Activated gamma-delta T cell (primary cell): ENCODE results near the gene MIGA1.
A peak's percentile ranks its signal among the peaks of the same experiment; 100 is the strongest.
"Not testable (repeated sequence)": the region's sequence is repeated elsewhere in the genome, so short reads cannot be mapped to it uniquely, and the experiment has no call there.

ENCODE experiments used
- DNase-seq: peaks from one replicate; lab custom pipeline; 2025; lab: John Stamatoyannopoulos, UW
- total RNA-seq, 2 donors: gene quantifications; one replicate each; lab custom pipeline; 2026; lab: John Stamatoyannopoulos, UW

MIGA1 gene
- total RNA-seq: 40.4 to 47.8 reads per million in 2 donors

DNA sequence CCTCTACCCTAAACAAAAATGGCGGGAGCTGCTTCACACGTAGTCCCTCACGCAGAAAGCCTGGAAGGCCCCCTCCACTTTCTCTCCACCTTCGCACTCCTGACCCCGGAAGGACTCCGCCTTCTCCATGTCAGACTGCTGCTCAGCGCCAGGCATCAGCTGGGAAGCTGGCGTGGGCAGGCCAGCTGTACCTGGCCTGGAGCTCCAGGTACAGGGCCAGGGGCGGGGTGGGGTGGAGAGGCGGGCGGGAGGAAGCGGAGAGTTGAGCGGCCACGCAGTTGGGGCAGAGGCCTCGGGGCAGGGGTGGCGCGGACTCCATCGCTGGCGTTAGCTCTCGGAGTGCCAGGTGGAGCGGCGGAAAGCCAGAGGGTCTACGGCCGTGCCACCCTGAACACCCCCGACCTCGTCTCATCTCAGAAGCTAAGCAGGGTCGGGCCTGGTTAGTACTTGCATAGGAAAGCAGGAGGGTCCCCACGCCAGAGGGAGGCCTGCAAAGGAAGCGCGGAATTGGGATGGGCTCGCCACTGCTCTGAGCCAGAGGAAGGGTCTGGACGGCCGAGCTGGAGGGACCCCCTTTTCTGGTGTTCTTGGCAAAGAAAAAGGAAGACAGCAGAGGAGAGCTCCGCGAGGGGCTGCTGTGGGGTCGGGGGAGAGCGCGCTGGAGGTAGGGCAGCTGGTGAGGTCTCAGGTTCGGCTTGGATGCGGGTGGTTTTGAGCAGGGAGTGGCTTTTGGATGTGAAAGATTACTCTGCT, at the start of gene MIGA1:
Gene MIGA1 (plus strand): TSS at position 121 of the 753 bp plus-strand sequence. CDS start 3,604 bp downstream, outside the sequence.
- DNase-seq: peak; percentile 29

- no peak for DNase-seq
Measured at GRCh38 chr1:77732090-77732489, 47.4 kb upstream of the MIGA1 start.

GRCh38 chr1:77739235-77739634, 40.2 kb upstream of the MIGA1 start:
- no peak for DNase-seq

GRCh38 chr1:77741316-77741715, 38.1 kb upstream of the MIGA1 start:
- no peak for DNase-seq

GRCh38 chr1:77742011-77742555, 37.4 kb upstream of the MIGA1 start:
- DNase-seq: no peak

DNA sequence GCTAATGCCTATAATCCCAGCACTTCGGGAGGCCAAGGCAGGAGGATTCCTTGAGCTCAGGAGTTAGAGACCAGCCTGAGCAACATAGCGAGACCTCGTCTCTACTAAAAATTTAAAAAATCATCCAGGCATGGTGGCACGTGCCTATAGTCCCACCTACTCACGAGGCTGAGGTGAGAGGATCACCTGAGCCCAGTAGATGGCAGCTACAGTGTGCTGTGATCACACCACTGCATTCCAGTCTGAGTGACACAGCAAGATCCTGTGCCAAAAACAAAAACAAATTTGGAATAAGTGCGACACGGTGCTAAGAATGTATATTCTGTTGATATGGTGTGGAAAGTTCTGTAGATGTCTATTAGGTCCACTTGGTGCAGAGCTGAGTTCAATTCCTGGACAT, 34.9 kb upstream of the MIGA1 start:
- DNase-seq: no peak

DNA sequence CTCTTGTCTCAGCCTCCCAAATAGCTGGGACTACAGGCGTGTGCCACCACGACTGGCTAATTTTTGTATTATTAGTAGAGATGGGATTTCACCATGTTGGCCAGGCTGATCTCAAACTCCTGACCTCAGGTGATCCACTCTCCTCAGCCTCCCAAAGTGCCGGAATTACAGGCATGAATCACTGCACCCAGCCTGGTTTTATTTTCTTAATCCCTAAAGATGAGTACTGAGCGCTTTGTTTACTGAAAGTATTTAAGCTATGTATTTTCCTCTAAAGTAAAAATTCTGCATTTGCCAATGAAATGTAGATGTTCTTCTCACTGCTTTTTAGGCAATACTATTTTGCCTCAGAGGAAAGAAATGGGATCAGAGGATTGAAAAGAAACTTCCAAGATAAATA, 30.0 kb upstream of the MIGA1 start:
- not testable (repeated sequence) for DNase-seq

DNA sequence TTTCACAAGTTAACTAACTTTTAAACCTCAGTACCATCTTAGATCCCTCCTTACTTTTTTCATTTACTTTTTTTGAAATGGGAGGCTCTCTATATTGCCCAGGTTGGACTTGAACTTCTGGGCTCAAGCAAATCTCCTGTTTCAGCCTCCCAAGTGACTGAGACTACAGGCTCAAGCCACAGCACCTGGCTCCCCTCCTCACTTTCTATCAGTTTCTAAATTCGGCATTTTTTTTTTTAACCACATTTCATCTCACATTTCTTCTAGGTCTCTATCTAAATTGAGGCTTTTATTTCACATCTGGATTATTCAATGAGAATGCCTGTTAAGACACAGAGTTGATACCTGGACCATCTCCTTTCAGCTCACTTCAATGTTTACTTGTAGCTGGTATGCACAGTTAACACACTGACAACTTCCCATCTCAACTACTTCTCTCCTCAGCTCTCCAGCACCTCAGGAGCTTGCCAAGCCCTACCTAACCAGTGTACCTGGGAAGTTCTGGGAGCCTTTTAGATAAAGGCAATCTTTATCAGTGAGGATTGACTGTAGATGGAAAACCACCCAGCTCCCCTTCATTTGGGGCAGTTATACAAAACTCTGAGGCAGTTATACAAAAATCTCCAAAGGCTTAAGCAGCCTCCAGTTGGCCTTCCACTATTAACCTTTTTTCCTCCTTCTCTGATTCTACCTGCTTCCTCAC, 23.2 kb upstream of the MIGA1 start:
- DNase-seq: no peak

DNA sequence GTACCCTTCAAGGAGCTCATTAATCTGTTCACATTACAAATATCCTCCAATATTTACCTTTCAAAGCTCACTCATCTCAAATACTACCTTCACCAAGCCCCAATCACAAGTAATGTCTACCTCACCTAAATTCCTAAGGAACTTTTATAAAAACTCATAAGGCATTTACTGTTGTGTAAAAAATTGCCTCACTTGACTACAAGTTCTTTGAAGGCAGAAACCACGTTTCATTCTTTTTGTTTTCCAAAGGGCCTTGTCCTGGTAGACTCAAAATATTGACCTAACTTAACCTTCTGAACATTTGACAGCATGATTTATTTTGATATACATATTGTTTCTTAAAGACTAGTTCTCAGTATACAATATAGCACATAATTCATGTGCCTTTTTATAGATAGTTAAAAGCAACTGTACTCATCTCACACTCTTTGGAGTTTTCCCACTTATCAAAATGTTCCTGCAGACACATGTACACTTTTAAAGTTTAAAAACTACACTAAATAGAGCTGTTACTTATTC, 22.3 kb upstream of the MIGA1 start:
- no peak for DNase-seq

DNA sequence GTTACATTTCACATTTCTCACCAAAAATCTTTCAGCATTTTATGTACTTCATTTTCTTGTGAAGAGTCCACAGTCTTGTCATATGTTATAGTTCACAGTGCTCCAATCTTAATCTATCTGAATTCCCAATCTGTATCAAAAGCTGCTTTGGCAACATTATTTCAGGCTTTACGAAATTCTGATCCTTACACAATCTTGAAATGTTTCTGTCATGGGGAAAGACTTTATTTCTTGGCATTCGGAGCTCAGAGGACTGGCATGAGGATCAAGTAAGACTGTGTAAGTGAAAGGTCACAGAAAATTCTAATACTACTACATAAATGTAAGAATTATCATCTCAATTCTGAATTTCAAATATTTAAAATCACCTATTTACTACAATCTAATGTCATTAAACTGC, 21.8 kb upstream of the MIGA1 start:
- DNase-seq: no peak

DNA sequence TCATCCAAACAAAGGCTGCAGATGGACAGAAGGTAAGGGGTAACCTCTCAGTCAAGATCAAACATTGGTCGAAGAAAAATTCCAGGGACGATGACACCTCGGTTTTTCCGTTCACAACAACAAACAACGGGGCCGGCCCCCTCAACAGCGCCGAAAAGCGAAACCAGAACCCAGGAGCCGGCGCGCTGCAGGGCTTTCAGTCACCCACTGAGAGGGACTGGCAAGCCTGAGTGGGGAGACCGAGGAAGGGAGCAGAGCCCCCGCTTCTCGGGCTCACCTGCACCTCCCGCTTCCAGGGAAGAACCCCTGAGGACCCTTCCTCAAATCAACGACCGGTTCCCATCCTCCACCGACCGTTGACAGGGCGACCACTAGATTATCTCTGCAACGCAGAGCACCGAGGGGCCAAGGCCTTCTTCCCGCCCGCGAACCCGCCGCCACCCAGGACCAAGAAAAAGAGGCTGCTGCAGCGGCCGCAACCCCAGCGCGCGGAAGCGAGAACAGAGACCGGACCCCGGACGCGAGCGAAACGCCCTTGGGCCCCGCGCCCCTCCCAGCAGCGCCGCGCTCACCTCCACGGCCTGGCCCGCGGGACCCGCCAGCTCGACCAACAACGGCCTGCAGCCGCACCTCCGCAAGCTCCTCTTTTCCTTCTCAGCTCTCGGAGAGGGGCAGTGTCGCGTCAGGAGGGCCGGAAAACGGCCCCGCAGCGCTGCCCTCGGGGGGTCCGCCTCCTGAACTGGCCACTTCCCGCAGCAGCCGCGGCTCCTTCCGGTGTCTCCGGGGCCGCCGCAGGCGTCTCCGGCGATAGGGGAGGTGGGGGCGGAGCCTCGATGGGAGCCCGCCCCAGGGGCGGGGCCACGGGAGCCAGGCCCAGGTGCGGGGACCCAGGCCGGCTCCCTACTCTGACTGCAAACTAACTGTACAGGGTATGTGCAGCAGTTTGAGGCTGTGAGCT, 20.1 kb upstream of the MIGA1 start, which contains the start of gene USP33:
Gene USP33 (minus strand): TSS at position 782 of the 958 bp plus-strand sequence. CDS start 18,155 bp downstream, outside the sequence.
- peak; percentile 85 for DNase-seq

DNA sequence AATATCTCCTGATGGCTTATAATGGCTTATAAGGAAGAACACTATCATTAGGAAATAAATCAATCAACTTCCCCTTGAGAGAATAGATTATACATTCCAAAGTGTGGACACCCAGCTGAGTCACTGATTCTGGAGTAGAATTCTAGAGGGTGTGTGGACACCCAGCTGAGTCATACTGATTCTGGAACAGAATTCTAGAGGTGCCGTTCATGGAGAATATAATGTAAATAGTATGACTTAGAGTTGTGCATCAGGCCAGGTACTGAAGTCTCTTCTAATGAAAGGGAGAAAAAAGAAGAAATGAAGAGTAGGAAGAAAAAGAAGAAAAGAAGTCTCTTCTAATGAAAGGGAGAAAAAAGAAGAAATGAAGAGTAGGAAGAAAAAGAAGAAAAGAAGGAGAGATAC, 17.4 kb upstream of the MIGA1 start:
- DNase-seq: no peak

GRCh38 chr1:77768006-77768405, 11.4 kb upstream of the MIGA1 start:
- DNase-seq: no peak

- DNase-seq: no peak
Measured at GRCh38 chr1:77776007-77776700, 3.3 kb upstream of the MIGA1 start.

- no peak for DNase-seq
Measured at GRCh38 chr1:77781683-77782082, 2.2 kb downstream of the MIGA1 start.

- DNase-seq: no peak
Measured at GRCh38 chr1:77783141-77783540, 3.7 kb downstream of the MIGA1 start.

GRCh38 chr1:77786093-77786741, 6.8 kb downstream of the MIGA1 start:
- not testable (repeated sequence) for DNase-seq

- no peak for DNase-seq
Measured at GRCh38 chr1:77794550-77794949, 15.1 kb downstream of the MIGA1 start.

- no peak for DNase-seq
Measured at GRCh38 chr1:77796695-77797405, 17.4 kb downstream of the MIGA1 start.

DNA sequence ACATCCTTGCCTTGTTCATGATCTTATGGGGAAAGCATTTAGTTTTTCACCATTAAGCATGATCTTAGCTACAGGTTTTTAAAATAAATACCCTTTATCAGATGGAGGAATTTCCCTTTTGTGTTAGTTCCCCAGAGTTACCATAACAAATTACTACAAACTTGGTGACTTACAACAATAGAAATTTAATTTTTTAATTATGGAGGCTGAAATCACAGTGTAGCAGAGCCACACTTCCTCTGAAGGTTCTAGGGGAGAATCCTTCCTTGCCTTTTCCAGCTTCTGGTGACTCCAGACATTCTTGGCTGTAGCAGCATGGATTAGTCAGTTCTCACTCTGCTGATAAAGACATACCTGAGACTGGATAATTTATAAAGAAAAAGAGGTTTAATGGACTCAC, 18.5 kb downstream of the MIGA1 start:
- no peak for DNase-seq
